GM04504 (cell line): ENCODE results near the gene GABPA.
"Not testable (repeated sequence)": the region's sequence is repeated elsewhere in the genome, so short reads cannot be mapped to it uniquely, and the experiment has no call there.

Experiments used
- DNase-seq: peaks from one replicate; pipeline ENCODE4 v3.0.0-alpha.2; 2012; ENCODE audit warnings: low read depth

The GABPA gene

DNA sequence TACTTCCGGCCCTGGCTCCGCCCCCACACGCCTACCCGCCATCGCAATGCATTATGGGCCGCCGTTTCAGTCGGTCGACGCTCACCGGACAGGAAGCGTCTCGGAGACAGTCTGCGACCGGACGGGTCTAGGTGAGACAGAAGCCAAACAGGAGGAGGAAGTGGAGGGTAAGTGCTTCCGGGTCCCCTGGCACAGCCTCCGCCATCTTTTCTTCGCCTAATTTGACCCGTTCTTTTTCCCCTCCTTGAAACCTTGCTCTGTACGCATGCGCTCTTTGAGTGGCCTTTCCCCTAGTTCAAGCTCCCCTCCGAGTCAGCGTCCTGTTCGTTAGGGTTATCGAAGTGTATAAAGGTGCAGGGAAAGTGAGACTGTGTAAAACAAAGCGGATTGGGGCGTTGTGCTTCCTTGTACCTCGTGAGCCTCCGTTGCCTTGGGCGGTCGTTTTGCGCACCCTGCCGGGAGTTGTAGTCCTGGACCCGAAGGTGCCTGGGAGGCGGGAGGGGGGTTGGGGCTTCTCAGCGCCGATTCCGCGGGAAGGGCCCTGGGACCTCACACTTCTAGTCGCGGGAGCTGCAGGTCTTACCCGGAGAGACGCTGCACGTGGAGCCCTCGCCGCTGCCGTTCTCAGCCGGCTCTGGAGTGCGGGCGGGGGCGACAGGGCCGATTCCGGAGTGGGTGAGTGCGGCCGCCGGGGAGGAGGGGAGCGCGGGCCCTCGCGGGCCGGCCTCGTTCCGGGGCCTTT, at the start of gene GABPA, which contains the start of gene ATP5PF:
GABPA (plus strand) TSS at position 69 of the 742 bp plus-strand sequence. CDS start 6,627 bp downstream, outside the sequence.
ATP5PF (minus strand) TSS at position 1 of the 742 bp plus-strand sequence. CDS start 5,110 bp downstream, outside the sequence.
- peak; percentile 99 for DNase-seq

DNA sequence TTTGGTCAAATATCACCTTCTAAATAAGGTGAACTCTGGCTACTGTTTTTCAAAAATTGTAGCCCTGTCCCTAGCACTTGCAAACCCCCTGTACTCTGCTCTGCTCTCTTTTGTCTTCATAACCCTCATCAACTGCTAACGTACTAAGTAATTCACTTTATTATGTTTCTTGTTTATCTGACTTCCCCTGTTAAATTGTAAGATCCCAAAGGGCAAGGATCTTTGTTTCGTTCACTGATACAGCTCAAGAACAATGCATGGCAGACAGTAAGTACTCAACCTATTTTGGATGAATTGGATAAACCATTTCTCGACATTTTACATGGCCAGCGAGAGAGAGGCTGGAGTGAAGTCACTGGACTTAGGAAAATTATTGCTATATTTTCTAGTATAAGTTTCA, 47.0 kb upstream of the GABPA start:
- no peak for DNase-seq

DNA sequence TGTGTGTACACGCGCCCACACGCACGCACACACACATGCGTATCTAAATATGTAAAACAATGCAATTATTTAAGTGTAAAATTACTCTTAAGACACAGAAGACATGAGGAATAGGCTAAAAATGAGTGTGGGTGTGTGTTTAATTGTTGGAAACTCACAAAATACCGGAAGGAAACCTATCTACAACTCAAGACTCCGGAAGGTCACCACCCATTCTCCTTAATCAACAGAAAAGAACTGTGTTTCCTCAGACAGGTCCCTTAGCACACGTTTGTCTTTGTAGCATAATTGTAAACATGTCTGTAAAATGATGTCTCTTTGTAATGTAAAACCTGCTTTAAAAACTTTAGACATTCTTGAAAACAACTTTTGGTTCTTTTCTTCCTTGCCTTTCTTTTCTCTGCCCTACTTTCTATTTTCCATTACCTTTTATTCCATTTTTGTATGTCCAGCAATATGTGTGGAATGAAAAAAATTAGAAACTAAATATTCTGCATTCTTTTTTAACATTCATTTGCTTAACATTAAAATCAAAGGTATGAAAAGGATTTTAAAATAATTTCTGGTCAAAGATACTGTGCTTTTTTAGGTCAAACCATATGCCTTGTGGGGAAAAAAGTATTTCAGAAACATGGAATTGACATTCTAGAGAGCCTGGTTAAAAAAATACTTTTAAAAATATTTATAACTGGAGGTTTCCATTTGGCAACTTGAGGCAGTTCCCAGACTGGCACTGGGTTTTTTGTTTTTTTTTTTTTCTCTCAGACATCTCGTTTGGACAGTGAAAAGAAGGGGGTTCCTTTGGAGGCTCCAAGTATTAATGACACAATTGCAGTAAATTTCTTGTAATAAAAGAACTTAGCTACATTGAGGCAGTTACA, 46.3 kb upstream of the GABPA start:
- DNase-seq = no peak

DNA sequence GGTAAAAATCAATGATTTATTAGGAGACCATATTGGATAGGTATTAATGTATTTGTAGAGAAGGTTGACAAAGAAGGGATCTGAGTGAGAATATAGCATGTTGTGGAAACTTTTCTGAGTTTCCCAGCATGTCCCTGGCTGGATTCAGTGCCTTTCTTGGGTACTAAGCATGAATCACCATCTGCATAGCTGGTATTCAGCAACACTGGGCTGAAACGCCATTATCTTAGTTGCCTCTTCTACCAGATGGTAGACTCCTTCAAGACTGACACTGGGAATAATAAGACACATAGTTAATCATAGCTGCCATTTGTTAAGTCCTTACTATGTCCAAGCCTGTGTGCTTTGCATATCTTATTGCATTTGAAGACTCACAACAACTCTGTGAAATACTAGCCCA, 45.5 kb upstream of the GABPA start:
- no peak for DNase-seq

DNA sequence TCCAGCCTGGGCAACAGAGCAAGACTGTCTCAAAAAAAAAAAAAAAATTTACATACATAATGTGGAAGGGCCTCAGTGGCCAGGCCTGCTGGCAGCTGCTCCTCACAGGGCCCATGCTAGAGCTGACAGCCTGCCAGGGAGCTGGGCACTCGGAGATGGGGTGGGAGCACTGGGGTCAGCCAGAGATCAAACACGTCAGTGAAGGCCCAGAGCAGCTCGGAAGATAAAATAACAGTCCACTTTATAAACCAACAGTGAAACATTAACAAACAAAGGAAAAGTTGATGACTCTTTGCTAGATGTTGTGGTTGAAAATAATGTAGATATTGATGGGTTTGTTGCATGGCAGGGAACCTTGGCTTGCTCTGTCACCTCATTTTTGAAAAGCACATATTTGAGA, 42.8 kb upstream of the GABPA start:
- no peak for DNase-seq

DNA sequence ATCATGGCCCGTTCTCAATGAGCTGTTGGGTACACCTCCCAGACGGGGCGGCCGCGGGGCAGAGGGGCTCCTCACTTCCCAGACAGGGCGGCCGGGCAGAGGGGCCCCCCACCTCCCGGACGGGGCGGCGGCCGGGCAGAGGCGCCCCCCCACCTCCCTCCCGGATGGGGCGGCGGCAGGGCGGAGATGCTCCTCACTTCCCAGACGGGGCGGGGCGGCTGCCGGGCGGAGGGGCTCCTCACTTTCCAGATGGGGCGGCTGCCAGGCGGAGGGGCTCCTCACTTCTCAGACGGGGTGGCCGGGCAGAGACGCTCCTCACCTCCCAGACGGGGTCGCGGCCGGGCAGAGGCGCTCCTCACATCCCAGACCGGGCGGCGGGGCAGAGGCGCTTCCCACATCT, 39.3 kb upstream of the GABPA start:
- DNase-seq = not testable (repeated sequence)

DNA sequence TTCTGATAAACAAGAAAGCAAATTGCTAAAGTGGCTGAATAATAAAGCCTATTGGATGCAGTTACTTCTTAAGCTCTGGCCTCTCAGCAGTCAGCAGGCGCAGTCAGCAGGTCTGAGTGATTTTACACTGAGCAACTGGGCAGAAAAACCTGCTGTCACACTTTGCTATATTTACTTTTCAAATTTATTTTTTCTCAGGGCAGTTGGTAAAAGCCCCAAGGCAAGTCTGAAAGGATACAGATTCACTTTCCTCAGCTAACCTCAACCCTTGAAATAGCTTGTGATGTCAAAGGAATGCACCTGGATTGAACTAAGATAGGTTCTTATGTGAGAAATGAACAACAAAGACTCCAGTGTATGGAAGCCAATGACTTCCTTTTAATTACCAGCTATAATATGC, 34.0 kb upstream of the GABPA start:
- DNase-seq = no peak

DNA sequence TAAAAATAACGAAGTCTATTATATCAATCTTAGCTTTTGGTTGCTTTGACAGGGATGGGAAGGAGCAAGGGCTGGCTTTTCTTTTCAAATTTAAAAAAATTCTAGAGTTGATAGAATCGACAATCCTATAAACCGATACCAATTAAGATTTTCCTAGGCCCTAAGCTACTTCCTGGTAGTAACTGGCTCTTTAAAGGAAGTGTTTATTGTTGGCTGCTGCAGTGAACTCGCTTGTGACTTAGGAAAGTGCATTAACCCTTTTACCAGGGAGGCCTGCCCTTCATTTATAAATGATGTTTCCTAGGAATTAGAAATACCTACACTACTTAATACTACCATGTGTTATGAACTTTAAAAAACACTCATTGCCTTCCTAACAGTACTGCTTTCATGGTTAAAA, 33.2 kb upstream of the GABPA start:
- DNase-seq = no peak

DNA sequence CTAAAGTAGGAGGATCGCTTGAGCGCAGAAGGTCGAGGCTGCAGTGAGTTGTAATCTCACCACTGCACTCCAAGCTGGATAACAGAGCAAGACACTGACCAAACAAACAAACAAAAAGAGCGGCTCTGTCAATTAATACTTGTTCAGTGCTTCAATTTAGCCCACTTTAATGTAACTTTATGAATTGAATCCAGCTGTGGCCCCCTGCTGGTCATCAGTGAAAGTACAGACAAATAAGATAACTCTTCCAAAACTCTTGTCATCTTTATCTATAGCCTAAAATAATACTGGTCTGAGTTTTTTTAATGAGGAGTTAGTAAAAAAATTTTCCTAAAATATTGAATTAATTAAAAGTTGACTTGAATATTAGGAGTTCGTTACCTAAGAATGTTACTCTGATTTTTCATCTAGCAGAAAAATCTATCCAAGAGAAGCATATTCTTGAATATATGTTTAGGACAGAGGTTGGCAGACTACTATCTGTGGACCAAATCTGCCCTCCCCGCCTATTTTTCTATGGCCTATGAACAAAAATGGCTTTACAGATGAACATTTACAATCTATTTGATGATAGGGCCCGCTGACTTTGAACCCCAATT, 26.2 kb upstream of the GABPA start:
- DNase-seq = peak; percentile 19

DNA sequence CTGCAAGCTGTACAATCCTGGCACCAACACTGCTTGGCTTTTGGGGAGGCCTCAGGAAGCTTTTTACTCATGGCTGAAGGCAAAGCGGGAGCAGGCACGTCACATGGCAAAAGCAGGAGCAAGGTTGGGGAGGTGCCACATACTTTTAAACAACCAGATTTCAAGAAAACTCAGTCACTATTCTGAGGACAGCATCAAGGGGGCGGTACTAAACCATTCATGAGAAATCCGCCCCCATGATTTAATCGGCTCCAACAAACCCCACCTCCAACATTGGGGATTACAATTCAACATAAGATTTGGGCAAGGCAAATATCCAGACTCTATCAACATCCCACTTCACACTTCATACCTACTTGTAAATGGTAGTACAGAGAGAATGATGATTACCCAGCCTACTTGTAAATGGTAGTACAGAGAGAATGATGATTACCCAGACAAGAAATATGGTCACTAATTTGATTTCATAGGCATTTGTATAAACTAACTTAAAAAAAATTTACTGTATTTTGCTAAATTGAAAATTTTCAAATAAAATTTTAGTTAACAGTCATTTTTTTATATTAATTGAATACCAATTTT, 25.0 kb upstream of the GABPA start:
- DNase-seq = no peak

DNA sequence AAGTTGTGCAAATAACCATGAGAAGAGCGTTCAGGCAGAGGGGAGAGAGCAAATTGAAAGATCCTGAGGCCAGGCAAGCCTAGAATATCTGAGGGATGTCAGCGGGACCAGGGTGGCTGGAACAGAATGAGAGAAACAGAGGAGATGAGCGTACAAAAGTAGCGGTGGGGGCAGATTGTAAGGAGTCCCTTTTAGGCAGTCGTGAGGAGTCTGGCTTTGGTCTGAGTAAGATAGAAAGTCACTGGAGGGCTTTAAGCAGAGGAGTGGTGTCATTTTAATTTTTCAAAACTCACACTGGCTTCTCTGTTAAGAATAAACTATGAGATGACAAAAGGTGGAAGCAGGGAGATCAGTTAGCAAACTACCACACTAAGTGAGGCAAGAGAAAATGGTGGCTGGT, 24.2 kb upstream of the GABPA start:
- no peak for DNase-seq

DNA sequence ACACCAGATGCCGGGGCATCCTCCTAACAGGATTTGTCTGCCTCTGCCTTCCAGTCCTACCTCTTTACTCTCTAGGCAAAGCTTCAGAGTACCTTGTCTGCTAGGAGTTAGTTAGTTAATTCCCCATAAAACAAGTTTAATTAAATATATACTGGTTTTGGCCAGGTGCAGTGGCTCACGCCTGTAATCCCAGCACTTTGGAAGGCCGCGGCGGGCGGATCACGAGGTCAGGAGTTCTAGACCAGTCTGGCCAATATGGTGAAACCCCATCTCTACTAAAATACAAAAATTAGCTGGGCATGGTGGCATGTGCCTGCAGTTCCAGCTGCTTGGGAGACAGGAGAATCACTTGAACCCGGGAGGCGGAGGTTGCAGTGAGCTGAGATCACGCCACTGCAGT, 20.7 kb upstream of the GABPA start:
- DNase-seq = not testable (repeated sequence)

DNA sequence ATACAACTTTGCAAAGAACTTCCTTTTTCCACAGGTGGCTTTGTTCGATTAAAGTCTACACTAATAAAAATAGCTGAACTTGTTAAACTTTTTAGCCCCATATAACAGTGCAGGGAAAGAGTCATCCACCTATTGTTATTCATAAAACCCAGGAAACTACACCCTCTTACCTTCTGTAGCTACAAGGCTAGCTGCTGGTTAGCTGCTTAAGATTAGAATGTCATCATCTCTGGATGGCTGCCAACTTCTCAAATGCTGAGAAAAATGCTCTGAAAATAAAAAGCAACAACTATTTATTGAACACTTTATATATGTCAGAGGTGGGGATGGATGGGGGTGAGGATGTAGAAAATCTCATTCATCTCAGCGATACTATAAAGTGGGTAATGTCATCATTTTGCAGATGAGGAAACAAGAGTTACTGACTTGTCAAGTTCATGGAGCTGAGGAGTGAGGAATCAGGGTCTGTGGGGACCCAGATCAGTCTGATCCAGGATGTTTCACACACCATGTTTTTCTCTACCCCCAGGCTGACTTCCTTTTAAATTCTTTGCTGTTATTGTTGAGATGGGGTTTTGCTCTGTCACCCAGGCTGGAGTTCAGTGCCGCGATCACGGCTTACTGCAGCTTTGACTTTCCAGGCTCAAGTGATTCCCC, 17.2 kb upstream of the GABPA start:
- DNase-seq = no peak

DNA sequence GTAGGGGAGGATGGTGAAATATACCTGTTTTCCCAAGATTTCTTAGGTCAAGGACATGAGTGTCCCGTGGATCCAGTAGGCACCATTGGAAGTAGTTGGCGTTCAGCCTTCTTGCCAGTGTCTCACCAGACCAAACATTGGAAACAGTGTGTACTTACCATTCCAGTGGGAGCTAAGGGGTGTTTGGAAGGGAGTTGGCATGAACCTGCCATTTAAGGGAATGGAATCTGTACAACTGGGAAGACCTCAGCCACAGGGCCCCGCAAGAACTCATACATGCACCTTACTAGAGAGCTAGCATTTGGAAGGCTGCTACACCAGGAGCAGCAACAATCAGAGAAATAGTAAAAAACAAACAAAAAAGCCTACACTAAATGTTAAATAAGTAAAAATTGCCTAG, 12.8 kb upstream of the GABPA start:
- no peak for DNase-seq

DNA sequence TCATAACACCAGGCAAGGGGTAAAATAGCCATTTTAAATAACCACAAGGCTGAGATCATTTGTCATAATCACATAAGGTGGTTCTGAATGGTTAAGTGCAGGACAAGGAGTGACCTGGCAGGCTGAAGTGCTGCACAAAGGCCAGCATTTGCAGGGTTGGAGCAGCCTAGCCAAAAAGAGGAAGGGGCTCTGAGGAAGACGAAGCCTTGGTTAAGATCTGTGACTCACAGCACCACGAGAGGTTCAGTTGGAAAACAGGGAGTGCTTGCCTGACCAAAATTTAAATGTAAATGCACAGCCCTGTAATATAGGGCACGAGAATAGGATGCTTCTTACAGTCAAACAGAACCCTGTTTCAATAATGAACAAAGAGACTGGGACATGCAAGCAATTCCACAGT, 12.1 kb upstream of the GABPA start:
- no peak for DNase-seq

DNA sequence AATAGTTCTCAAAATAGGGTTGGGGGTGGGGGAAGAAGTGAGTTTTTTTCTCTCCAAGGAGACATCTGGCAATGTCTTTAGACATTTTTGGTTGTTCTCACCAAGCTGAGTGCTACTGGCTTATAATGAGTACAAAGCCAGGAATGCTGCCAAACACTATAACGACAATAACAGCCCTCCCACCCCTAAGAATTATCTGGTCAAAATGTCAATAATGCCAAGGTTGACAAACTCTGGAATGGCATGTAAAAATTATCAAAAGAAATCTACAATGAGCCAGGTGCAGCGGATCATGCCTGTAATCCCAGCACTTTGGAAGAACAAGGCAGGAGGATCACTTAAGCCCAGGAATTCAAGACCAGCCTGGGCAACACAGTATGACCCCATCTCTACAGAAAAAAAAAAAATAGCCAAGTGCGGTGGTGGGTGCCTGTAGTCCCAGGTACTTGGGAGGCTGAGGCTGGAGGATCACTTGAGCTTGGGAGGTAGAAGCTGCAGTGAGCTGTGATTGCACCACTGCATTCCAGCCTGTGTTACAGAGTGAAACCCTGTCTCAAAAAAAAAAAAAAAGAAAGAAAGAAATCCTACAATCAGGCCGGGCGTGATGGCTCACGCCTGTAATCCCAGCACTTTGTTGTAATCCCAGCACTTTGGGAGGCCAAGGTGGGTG, 2.5 kb upstream of the GABPA start:
- no peak for DNase-seq

DNA sequence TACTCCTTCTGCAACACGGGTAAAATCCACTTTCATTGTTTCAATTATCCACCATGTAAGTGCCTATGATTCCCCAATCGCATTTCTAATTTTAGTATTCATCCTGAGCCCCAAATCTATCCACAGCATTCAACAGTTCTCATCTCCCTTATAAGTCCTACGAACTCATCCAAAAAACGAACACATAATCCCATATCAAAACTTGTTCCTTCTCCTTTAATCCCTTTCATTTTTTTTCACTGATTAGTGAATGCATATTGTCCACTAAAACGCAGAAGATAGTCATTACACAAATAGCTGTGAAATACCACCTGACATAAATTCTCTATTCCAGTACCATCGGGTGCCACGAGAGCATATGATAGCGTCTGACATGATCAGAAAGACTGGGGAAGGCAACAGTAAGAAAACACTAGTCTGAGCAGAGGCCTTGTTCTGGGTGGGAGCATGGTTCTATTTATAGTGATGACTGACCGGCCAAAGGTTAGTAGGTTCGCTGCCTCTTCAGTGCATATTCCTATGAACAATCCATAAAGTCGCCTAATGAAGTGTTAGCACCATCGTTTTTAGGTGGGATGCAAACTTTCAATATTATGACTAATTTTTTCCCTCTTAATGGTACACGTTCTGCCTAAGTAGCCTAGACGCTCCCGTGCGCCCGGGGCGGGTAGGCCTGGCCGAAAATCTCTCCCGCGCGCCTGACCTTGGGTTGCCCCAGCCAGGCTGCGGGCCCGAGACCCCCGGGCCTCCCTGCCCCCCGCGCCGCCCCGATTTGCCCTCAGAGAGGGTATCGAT, 716 bp upstream of the GABPA start:
- peak; percentile 7 for DNase-seq

DNA sequence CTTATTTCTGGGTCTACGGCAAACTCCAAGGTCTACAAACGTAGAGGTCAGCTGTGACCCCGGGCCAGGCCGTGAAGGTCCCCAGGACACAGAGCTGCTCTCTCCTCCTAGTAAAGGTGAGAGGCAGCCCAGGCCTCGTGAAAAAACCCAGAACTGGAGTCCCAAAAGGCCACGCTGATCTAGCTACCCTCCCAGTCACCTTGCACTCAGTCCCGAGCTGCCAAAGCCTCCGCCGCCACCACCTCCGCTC, 193 bp upstream of the GABPA start:
- no peak for DNase-seq

DNA sequence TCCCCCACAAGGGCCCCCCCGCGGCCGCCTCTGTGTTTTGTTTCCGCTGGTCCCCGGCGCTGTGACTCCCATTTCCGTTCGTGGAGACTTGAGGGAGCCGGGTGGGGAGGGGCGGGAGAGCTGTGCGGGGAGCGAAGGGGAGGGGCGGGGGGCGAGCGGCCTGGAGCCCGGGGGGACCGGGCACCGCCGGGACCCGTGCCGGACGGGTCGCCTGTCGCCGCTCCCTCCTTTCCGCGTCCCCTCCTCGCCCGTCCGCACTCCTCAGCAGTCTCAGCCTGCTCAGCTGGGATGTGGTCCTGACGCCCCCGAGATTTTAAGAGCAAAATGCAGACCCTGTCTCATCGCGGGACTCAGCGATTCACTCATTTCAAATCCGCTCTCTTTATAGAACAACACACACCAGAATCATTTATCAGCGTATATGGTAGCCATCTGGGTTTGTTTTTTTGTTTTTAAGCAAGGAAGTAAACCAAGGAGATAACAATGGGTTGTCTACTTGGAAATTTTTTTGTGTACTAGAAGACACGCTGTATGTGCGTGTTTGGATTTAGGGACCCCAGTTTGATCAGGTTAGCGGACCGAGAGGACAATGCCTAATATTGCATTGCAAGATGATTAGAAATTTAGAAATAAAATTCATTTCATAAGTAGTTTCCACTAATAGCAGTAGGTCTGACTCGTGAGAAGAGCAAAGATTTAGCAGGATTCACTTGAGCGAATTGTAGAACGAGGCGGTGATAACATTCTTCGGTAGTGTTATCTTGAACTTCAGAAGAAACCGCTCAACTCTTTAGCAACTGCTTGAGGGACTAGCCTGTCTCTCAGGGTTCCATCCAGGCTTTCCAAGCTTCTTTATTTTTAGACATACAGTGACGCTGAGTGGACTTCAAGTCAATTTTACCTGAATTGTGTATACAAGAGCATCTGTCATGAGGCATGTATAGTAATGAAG, 1.1 kb downstream of the GABPA start:
- DNase-seq = peak; percentile 67

DNA sequence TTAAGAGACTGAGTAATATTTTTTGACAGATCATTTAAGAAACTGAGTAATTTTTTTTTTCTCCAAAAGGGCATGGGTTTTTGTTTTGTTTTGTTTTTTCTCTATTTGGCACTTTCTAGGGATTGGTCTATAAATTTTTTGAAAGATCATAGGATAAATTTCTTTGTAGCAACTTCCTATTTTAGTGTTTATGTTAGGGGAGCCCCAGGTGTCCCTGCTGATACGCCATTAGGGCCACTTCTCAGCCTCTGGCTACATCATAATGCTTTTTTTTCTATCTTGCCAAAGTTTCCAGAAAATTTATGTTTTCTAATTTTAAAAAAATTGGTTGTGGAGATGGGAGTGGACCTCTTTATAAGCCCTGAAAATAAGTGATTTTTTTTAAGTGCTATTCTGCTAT, 2.6 kb downstream of the GABPA start:
- DNase-seq = no peak
